Suprapubic skin (tissue), 4 donors: ENCODE measurements around the gene SLF2.

Source experiments
- CTCF ChIP-seq, 2 donors: fragments of 200-600 bp in 1 of 2; fragments of 450-650 bp in 1 of 2; sonication (generic) in 1 of 2; IDR thresholded peaks; one replicate each; pipeline ENCODE4 v1.5.1; 2016 to 2019; ENCODE audit warnings: antibody characterized with exemption in 2 of 2, mild to moderate bottlenecking in 1 of 2, moderate library complexity in 1 of 2
- EP300 ChIP-seq: sonication (generic); formaldehyde crosslinking; IDR thresholded peaks from one replicate; pipeline ENCODE4 v1.6.1; 2017; ENCODE audit warnings: antibody characterized with exemption
- POLR2A ChIP-seq, 2 donors: fragments of 450-650 bp; IDR thresholded peaks; one replicate each; pipeline ENCODE4 v1.6.1; 2017; ENCODE audit warnings: antibody characterized with exemption in 2 of 2, mild to moderate bottlenecking in 2 of 2, moderate library complexity in 2 of 2
- POLR2AphosphoS5 ChIP-seq, 3 donors: sonication (generic); formaldehyde crosslinking; IDR thresholded peaks; one replicate each; pipeline ENCODE4 v1.6.1; 2017; ENCODE audit warnings: antibody characterized with exemption in 3 of 3

- TF ChIP-seq CTCF (IDR thresholded peaks at IDR 0.05) (peak; percentile 83 to 91), EP300 (no peak), POLR2AphosphoS5 (IDR thresholded peaks at IDR 0.05) (no peak), POLR2A (IDR thresholded peaks at IDR 0.05) (no peak)
Observed at GRCh38 chr10:100997360-100998182, 84.8 kb downstream of the SLF2 start.
